ENCODE measurements around the gene SLC14A1.

The SLC14A1 gene

GRCh38 chr18:45793264-45793965 is 69.4 kb downstream of the SLC14A1 start:
- Mint-ChIP-seq H3K4me3 (no peak overlapping the region), H3K4me1 (no peaks in the 10 kb centered on the region), H3K36me3 (ENCODE audit: insufficient read depth) (no peaks in the 10 kb centered on the region), H3K27me3 (peaks cover 8% of the 10 kb centered on the region), H3K9me3 (no peaks in the 10 kb centered on the region), H3K27ac (ENCODE audit: low read depth) (no peak overlapping the region)
- ATAC-seq (replicated peaks; ENCODE audit: extremely low read depth, poor library complexity, severe bottlenecking) (no peak), DNase-seq (ENCODE audit: low spot score in 2 of 2) (no peak)

- no peak for DNase-seq (ENCODE audit: low spot score in 2 of 2)
- H3K4me3 Mint-ChIP-seq: no peak overlapping the region
- H3K4me1 Mint-ChIP-seq: no peaks in the 10 kb centered on the region
- no peaks in the 10 kb centered on the region for H3K36me3 Mint-ChIP-seq (ENCODE audit: insufficient read depth)
- H3K27me3 Mint-ChIP-seq: peaks cover 46% of the 10 kb centered on the region
- ATAC-seq (replicated peaks; ENCODE audit: extremely low read depth, poor library complexity, severe bottlenecking): no peak
- H3K9me3 Mint-ChIP-seq: no peaks in the 10 kb centered on the region
- no peak overlapping the region for H3K27ac Mint-ChIP-seq (ENCODE audit: low read depth)
These were observed 77.5 kb downstream of the SLC14A1 start for GRCh38 chr18:45801416-45802004.

Measured in central memory CD8-positive, alpha-beta T cell (primary cell).